Muscle of leg (tissue), 16 donors: ENCODE data around the gene FOXK1. TPM values are rescaled to one million over a fixed set of nuclear protein-coding genes. Genes with fewer than 3 reads are reported as not detected.
"Not testable (repeated sequence)": the region's sequence is repeated elsewhere in the genome, so short reads cannot be mapped to it uniquely, and the experiment has no call there.

Experiments used
- DNase-seq: peaks from one replicate; pipeline ENCODE4 v3.0.0; 2013
- H3K27ac ChIP-seq: one replicate; pipeline ENCODE4 v1.5.1; 2013; ENCODE audit warnings: mild to moderate bottlenecking, low read length, control low read depth
- H3K27me3 ChIP-seq: one replicate; pipeline ENCODE4 v1.6.1; 2013; ENCODE audit warnings: low read length; ENCODE audit not compliant: control insufficient read depth, insufficient read depth
- H3K36me3 ChIP-seq: one replicate; pipeline ENCODE4 v1.6.1; 2013; ENCODE audit warnings: low read length; ENCODE audit not compliant: control insufficient read depth, insufficient read depth
- H3K4me1 ChIP-seq: one replicate; pipeline ENCODE4 v1.6.1; 2013; ENCODE audit warnings: low read length; ENCODE audit not compliant: control insufficient read depth, insufficient read depth
- H3K4me3 ChIP-seq: one replicate; pipeline ENCODE4 v1.5.1; 2013; ENCODE audit warnings: low read length, control low read depth
- H3K9me3 ChIP-seq: replicated peaks from 2 replicates; pipeline ENCODE4 v1.6.1; 2013; ENCODE audit warnings: low read depth, low read length; ENCODE audit not compliant: control insufficient read depth
- WGBS: methylation state at CpG from one replicate; pipeline ENCODE4 v1.1.5; 2013; ENCODE audit warnings: missing lambda C conversion rate; ENCODE audit not compliant: insufficient coverage; 5-methylcytosine and 5-hydroxymethylcytosine counted together
- long read RNA-seq, 11 donors: transcript quantifications; one replicate each; lab custom pipeline, GENCODE V29; 2026
- polyA plus RNA-seq, 8 donors: library from polyadenylated mRNA; unstranded; fragments of 120-200 nt; gene quantifications; one replicate each; pipeline versions ENCODE4 v1.2.1 to v1.2.3, GENCODE V29; 2013; ENCODE audit warnings: inconsistent platforms in 1 of 8, low replicate concordance in 1 of 8; ENCODE audit not compliant: insufficient read length in 8 of 8, insufficient read depth in 1 of 8
- total RNA-seq: library from RNA; stranded (reverse); fragments of 120-200 nt; gene quantifications from one replicate; pipeline ENCODE4 v1.2.4, GENCODE V29; 2013

Gene FOXK1
- total RNA-seq = 10.9 TPM
- polyA plus RNA-seq = 10 to 100 TPM; 12.7 to 19.8 (median 18.2) TPM
- long read RNA-seq, donor 1, full-length matches to known transcripts = 2 of 7 reads
- long read RNA-seq, donor 1, partial matches to known transcripts = 5 of 7 reads
- long read RNA-seq, donor 1, other reads (novel, unspliced or antisense) = 0 of 7 reads
- long read RNA-seq, donor 2 = 0 reads
- long read RNA-seq, donor 3, full-length matches to known transcripts = 2 of 2 reads
- long read RNA-seq, donor 3, partial matches to known transcripts = 0 of 2 reads
- long read RNA-seq, donor 3, other reads (novel, unspliced or antisense) = 0 of 2 reads
- long read RNA-seq, donor 4, partial matches to known transcripts = 0 of 1 reads
- long read RNA-seq, donor 4, other reads (novel, unspliced or antisense) = 0 of 1 reads
- long read RNA-seq, donor 5, full-length matches to known transcripts = 5 of 5 reads
- long read RNA-seq, donor 5, partial matches to known transcripts = 0 of 5 reads
- long read RNA-seq, donor 5, other reads (novel, unspliced or antisense) = 0 of 5 reads
- long read RNA-seq, donor 6 = 0 reads
- long read RNA-seq, donor 7, partial matches to known transcripts = 6 of 6 reads
- long read RNA-seq, donor 7, other reads (novel, unspliced or antisense) = 0 of 6 reads
- long read RNA-seq, donor 8, partial matches to known transcripts = 0 of 1 reads
- long read RNA-seq, donor 8, other reads (novel, unspliced or antisense) = 0 of 1 reads
- long read RNA-seq, donor 9 = 0 reads
- long read RNA-seq, donor 10, partial matches to known transcripts = 16 of 17 reads
- long read RNA-seq, donor 10, other reads (novel, unspliced or antisense) = 0 of 17 reads
- long read RNA-seq, donor 11, partial matches to known transcripts = 5 of 5 reads
- long read RNA-seq, donor 11, other reads (novel, unspliced or antisense) = 0 of 5 reads

DNA sequence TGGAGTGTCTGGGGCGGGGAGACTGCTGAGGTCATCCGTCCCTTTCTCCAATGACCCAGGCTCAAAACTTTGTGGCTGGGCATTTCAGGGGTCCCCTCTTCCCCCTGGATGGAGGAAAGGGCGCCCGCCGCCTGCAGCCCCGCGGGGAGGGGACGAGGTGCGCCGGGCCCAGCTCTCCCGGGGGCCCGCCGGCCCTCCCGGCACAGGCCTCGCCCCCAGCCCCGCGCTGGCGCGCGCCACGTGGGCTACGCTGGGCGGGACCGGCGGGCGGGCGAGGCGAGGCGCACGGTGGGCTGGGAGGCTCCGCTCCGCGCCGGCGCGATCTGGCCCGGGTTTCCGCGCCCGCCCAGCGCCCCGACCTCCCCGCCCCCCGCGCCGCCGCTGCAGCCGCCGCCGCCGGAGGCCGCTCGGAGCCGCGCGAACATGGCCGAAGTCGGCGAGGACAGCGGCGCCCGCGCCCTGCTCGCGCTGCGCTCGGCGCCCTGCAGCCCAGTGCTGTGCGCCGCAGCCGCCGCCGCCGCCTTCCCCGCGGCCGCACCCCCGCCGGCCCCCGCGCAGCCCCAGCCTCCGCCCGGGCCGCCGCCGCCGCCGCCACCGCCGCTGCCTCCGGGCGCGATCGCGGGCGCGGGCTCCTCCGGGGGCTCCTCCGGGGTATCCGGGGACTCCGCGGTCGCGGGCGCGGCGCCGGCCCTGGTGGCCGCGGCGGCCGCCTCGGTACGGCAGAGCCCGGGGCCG lies at the start of gene FOXK1:
Gene FOXK1 (plus strand): TSS at position 410 of the 735 bp plus-strand sequence. CDS start 14 bp downstream, at position 424.
- Histone ChIP-seq H3K27ac (peak within 1 kb of the TSS; percentile 87), H3K4me3 (peak within 1 kb of the TSS; percentile 80), H3K36me3 (no peaks in the 10 kb centered on the region), H3K27me3 (no peaks in the 10 kb centered on the region), H3K4me1 (peaks cover 20% of the 10 kb centered on the region), H3K9me3 (no peaks in the 10 kb centered on the region)
- under 1% methylated on average over 113 of the region's 116 CpGs for WGBS
- peak; percentile 92 for DNase-seq

DNA sequence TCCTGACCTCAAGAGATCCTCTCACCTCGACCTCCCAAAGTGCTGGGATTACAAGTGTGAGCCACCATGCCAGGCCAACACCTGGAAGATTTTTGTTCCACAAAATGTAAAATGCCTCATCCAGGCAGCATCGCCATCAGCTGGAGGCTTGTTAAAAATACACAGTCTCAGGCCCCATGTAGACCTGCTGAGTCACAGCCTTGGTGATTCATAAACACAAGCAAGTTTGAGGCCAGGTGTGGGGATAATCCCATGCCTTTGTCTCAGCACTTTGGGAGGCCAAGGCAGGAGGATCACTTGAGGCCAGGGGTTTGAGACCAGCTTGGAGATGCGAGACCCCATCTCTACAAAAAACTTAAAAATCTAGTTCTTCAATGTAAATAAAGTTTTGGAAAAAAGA lies 49.1 kb upstream of the FOXK1 start:
- Histone ChIP-seq H3K36me3 (no peaks in the 10 kb centered on the region), H3K4me1 (peaks cover 8% of the 10 kb centered on the region), H3K27ac (no peak overlapping the region), H3K27me3 (no peaks in the 10 kb centered on the region), H3K9me3 (no peaks in the 10 kb centered on the region), H3K4me3 (no peak overlapping the region)
- DNase-seq = no peak
- WGBS = 80% methylated on average over 2 of the region's 3 CpGs

DNA sequence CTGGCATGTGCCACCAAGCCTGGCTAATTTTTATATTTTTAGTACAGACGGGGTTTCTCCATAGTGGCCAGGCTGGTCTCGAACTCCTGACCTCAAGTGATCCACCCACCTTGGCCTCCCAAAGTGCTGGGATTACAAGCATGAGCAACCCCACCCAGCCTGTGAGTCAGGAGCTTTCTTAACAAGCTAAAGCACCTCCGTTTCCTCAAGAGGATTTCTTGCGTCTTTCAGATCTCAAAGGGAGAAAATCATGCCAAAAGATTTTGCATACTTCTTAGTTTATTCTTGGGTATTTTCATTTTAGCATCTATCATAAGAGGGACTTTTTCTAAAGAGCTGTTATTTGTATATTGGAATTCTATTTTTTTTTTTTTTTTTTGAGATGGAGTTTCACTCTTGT lies 47.9 kb upstream of the FOXK1 start:
- Histone ChIP-seq H3K27me3 (no peaks in the 10 kb centered on the region), H3K36me3 (no peaks in the 10 kb centered on the region), H3K4me3 (no peak overlapping the region), H3K27ac (no peak overlapping the region), H3K9me3 (no peaks in the 10 kb centered on the region), H3K4me1 (peaks cover 8% of the 10 kb centered on the region)
- WGBS = no CpG with 5 or more reads among the region's 4 CpGs
- DNase-seq = no peak

- DNase-seq = no peak
- 67% methylated on average over 10 of the region's 17 CpGs for WGBS
- H3K36me3 ChIP-seq = no peaks in the 10 kb centered on the region
- no peaks in the 10 kb centered on the region for H3K27me3 ChIP-seq
- no peak overlapping the region for H3K4me3 ChIP-seq
- H3K9me3 ChIP-seq = no peaks in the 10 kb centered on the region
- no peak overlapping the region for H3K27ac ChIP-seq
- H3K4me1 ChIP-seq = peaks cover 7% of the 10 kb centered on the region
These were observed 43.1 kb upstream of the FOXK1 start for GRCh38 chr7:4638781-4639575.

GRCh38 chr7:4641091-4641666 lies 40.9 kb upstream of the FOXK1 start:
- Histone ChIP-seq H3K36me3 (no peaks in the 10 kb centered on the region), H3K9me3 (no peaks in the 10 kb centered on the region), H3K4me3 (peak overlapping the region; percentile 67), H3K4me1 (peaks cover 7% of the 10 kb centered on the region), H3K27ac (peak overlapping the region; percentile 67), H3K27me3 (no peaks in the 10 kb centered on the region)
- WGBS = 22% methylated on average over 17 of the region's 18 CpGs
- no peak for DNase-seq

GRCh38 chr7:4641667-4642467 lies 40.2 kb upstream of the FOXK1 start:
- H3K4me1 ChIP-seq = peaks cover 7% of the 10 kb centered on the region
- under 1% methylated on average over 103 of the region's 103 CpGs for WGBS
- peaks cover 2% of the 10 kb centered on the region for H3K9me3 ChIP-seq
- H3K4me3 ChIP-seq = peak overlapping the region; percentile 76
- no peaks in the 10 kb centered on the region for H3K36me3 ChIP-seq
- H3K27ac ChIP-seq = peak overlapping the region; percentile 82
- DNase-seq = peak; percentile 98
- no peaks in the 10 kb centered on the region for H3K27me3 ChIP-seq

DNA sequence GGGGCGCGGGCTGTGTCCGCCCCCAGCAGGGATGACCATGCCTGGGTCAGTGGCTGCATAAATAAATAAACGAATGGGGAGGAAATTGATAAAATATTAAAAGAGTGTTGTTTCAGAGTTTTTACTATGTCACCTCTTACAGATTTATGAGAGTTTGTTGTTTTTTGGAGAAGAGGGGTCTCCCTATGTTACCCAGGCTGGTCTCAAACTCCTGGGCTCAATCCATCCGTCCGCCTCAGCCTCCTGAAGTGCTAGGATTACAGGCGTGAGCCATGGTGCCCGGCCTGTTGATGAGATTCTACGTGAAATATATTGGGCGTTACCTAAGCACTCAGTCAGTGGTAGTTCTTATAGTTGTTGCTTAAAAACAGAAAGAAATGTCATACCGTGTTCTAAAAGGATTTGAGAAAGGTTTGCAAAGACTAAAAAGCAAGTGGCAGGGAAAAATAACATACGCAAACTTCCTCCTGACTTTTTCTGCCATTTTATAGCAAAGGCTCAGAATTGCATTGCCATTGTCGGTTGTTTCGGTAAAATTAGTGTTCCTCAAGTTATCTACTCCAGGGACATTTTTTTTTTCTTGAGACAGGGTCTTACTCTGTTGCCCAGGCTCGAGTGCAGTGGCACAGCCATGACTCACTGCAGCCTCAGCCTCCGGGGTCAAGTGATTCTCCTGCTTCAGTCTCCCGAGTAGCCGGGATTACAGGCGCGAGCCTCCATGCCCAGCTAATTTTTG lies 39.5 kb upstream of the FOXK1 start:
- no peak for DNase-seq
- Histone ChIP-seq H3K27ac (peak overlapping the region; percentile 81), H3K9me3 (peaks cover 2% of the 10 kb centered on the region), H3K36me3 (no peaks in the 10 kb centered on the region), H3K27me3 (no peaks in the 10 kb centered on the region), H3K4me3 (peak overlapping the region; percentile 76), H3K4me1 (peaks cover 7% of the 10 kb centered on the region)
- 46% methylated on average over 11 of the region's 20 CpGs for WGBS

DNA sequence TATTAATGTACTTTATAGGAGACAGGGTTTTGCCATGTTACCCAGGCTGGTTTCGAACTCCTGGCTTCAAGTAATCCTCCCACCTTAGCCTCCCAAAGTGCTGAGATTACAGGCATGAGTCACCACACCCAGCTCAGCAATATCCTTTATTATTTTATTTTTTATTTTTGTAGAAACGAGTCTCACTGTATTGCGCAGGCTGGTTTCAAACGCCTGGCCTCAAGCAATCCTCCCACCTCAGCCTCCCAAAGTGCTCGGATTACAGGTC lies 39.0 kb upstream of the FOXK1 start:
- not testable (repeated sequence) for H3K4me3 ChIP-seq, H3K9me3 ChIP-seq, H3K36me3 ChIP-seq, DNase-seq, H3K27ac ChIP-seq, H3K4me1 ChIP-seq, H3K27me3 ChIP-seq
- 96% methylated on average over 4 of the region's 5 CpGs for WGBS
